Measurements from ENCODE around the gene PGR. TPM values are rescaled to one million over a fixed set of nuclear protein-coding genes. Genes with fewer than 3 reads are reported as not detected.
A peak's percentile ranks its signal among the peaks of the same experiment; 100 is the strongest.

PGR gene
- total RNA-seq, 1 experiment from 2014 or later = not detected

GRCh38 chr11:101010899-101011298, 118.7 kb downstream of the PGR start:
- peak; percentile 69 for DNase-seq (ENCODE audit: low read depth)

- no peak for DNase-seq (ENCODE audit: low read depth)
Observed at GRCh38 chr11:101009690-101010055, 119.9 kb downstream of the PGR start.

GRCh38 chr11:101008961-101009689, 120.5 kb downstream of the PGR start:
- DNase-seq (ENCODE audit: low read depth) = no peak

- DNase-seq (ENCODE audit: low read depth) = peak; percentile 28
Observed at GRCh38 chr11:101003468-101003867, 126.1 kb downstream of the PGR start.

- DNase-seq (ENCODE audit: low read depth) = peak; percentile 13
Observed at GRCh38 chr11:100999756-101000155, 129.9 kb downstream of the PGR start.

- DNase-seq (ENCODE audit: low read depth) = no peak
Observed at GRCh38 chr11:100994966-100995365, 134.6 kb downstream of the PGR start.

GRCh38 chr11:100991541-100991940, 138.1 kb downstream of the PGR start:
- no peak for DNase-seq (ENCODE audit: low read depth)

- DNase-seq (ENCODE audit: low read depth) = no peak
Observed at GRCh38 chr11:100990931-100991330, 138.7 kb downstream of the PGR start.

GRCh38 chr11:100984668-100985067, 144.9 kb downstream of the PGR start:
- DNase-seq (ENCODE audit: low read depth) = no peak

GRCh38 chr11:100981196-100981824, 148.3 kb downstream of the PGR start:
- peak; percentile 32 for DNase-seq (ENCODE audit: low read depth)

- DNase-seq (ENCODE audit: low read depth) = peak; percentile 21
Observed at GRCh38 chr11:100980156-100980555, 149.5 kb downstream of the PGR start.

Measured in M059J (cell line).